ENCODE results near the gene KIF6. TPM values are rescaled to one million over a fixed set of nuclear protein-coding genes. Genes with fewer than 3 reads are reported as not detected.

The KIF6 gene
- polyA plus RNA-seq, 4 donors: 0.18 to 1.2 TPM; not detected in 2

GRCh38 chr6:39419607-39420006 is 305.6 kb downstream of the KIF6 start:
- no peaks in the 10 kb centered on the region for H3K4me1 ChIP-seq (ENCODE audit: control insufficient read depth in 3 of 3, insufficient read depth in 2 of 3, low read depth in 1 of 3, low read length in 2 of 3)
- no peaks in the 10 kb centered on the region for H3K36me3 ChIP-seq (ENCODE audit: control insufficient read depth in 3 of 3, insufficient read depth in 2 of 3, low read depth in 1 of 3, low read length in 3 of 3)
- DNase-seq: no peak
- no peaks in the 10 kb centered on the region for H3K9me3 ChIP-seq (ENCODE audit: control insufficient read depth in 2 of 2, insufficient read depth in 1 of 2, low read depth in 1 of 2, low read length in 1 of 2)
- 86 to 91% (median 86%) methylated on average over 3 of the region's 3 CpGs for whole genome bisulfite sequencing, 3 donors
- no peak for FAIRE-seq
- H3K27ac ChIP-seq (ENCODE audit: low read depth in 1 of 3, low read length in 2 of 3): no peak overlapping the region
- H3K4me3 ChIP-seq (ENCODE audit: low read depth in 1 of 3, low read length in 3 of 3): no peak overlapping the region
- H3K27me3 ChIP-seq (ENCODE audit: control insufficient read depth in 3 of 3, insufficient read depth in 3 of 3, low read length in 3 of 3): no peaks in the 10 kb centered on the region

- no peaks in the 10 kb centered on the region for H3K9me3 ChIP-seq (ENCODE audit: control insufficient read depth in 2 of 2, insufficient read depth in 1 of 2, low read depth in 1 of 2, low read length in 1 of 2)
- FAIRE-seq: no peak
- H3K27me3 ChIP-seq (ENCODE audit: control insufficient read depth in 3 of 3, insufficient read depth in 3 of 3, low read length in 3 of 3): no peaks in the 10 kb centered on the region
- H3K36me3 ChIP-seq (ENCODE audit: control insufficient read depth in 3 of 3, insufficient read depth in 2 of 3, low read depth in 1 of 3, low read length in 3 of 3): no peaks in the 10 kb centered on the region
- H3K27ac ChIP-seq (ENCODE audit: low read depth in 1 of 3, low read length in 2 of 3): no peak overlapping the region
- 63 to 82% (median 63%) methylated on average over 2 of the region's 2 CpGs for WGBS, 3 donors
- no peaks in the 10 kb centered on the region for H3K4me1 ChIP-seq (ENCODE audit: control insufficient read depth in 3 of 3, insufficient read depth in 2 of 3, low read depth in 1 of 3, low read length in 2 of 3)
- DNase-seq: no peak
- no peak overlapping the region for H3K4me3 ChIP-seq (ENCODE audit: low read depth in 1 of 3, low read length in 3 of 3)
Observed at GRCh38 chr6:39417440-39417839, 307.8 kb downstream of the KIF6 start.

GRCh38 chr6:39416728-39417127 is 308.5 kb downstream of the KIF6 start:
- H3K4me3 ChIP-seq (ENCODE audit: low read depth in 1 of 3, low read length in 3 of 3): no peak overlapping the region
- no peak overlapping the region for H3K27ac ChIP-seq (ENCODE audit: low read depth in 1 of 3, low read length in 2 of 3)
- no peaks in the 10 kb centered on the region for H3K27me3 ChIP-seq (ENCODE audit: control insufficient read depth in 3 of 3, insufficient read depth in 3 of 3, low read length in 3 of 3)
- H3K9me3 ChIP-seq (ENCODE audit: control insufficient read depth in 2 of 2, insufficient read depth in 1 of 2, low read depth in 1 of 2, low read length in 1 of 2): no peaks in the 10 kb centered on the region
- WGBS, 3 donors: 24 to 48% (median 37%) methylated on average over 4 of the region's 4 CpGs
- no peaks in the 10 kb centered on the region for H3K36me3 ChIP-seq (ENCODE audit: control insufficient read depth in 3 of 3, insufficient read depth in 2 of 3, low read depth in 1 of 3, low read length in 3 of 3)
- no peaks in the 10 kb centered on the region for H3K4me1 ChIP-seq (ENCODE audit: control insufficient read depth in 3 of 3, insufficient read depth in 2 of 3, low read depth in 1 of 3, low read length in 2 of 3)
- DNase-seq (no peak), FAIRE-seq (no peak)

GRCh38 chr6:39416026-39416425 is 309.2 kb downstream of the KIF6 start:
- no peak for FAIRE-seq
- no peak overlapping the region for H3K4me3 ChIP-seq (ENCODE audit: low read depth in 1 of 3, low read length in 3 of 3)
- DNase-seq: no peak
- no peak overlapping the region for H3K27ac ChIP-seq (ENCODE audit: low read depth in 1 of 3, low read length in 2 of 3)
- H3K4me1 ChIP-seq (ENCODE audit: control insufficient read depth in 3 of 3, insufficient read depth in 2 of 3, low read depth in 1 of 3, low read length in 2 of 3): no peaks in the 10 kb centered on the region
- no peaks in the 10 kb centered on the region for H3K36me3 ChIP-seq (ENCODE audit: control insufficient read depth in 3 of 3, insufficient read depth in 2 of 3, low read depth in 1 of 3, low read length in 3 of 3)
- H3K27me3 ChIP-seq (ENCODE audit: control insufficient read depth in 3 of 3, insufficient read depth in 3 of 3, low read length in 3 of 3): no peaks in the 10 kb centered on the region
- WGBS, 3 donors: 78 to 91% (median 84%) methylated on average over 3 of the region's 3 CpGs
- no peaks in the 10 kb centered on the region for H3K9me3 ChIP-seq (ENCODE audit: control insufficient read depth in 2 of 2, insufficient read depth in 1 of 2, low read depth in 1 of 2, low read length in 1 of 2)

- Histone ChIP-seq H3K27ac (ENCODE audit: low read depth in 1 of 3, low read length in 2 of 3) (no peak overlapping the region), H3K4me1 (ENCODE audit: control insufficient read depth in 3 of 3, insufficient read depth in 2 of 3, low read depth in 1 of 3, low read length in 2 of 3) (no peaks in the 10 kb centered on the region), H3K36me3 (ENCODE audit: control insufficient read depth in 3 of 3, insufficient read depth in 2 of 3, low read depth in 1 of 3, low read length in 3 of 3) (no peaks in the 10 kb centered on the region), H3K4me3 (ENCODE audit: low read depth in 1 of 3, low read length in 3 of 3) (no peak overlapping the region), H3K27me3 (ENCODE audit: control insufficient read depth in 3 of 3, insufficient read depth in 3 of 3, low read length in 3 of 3) (no peaks in the 10 kb centered on the region), H3K9me3 (ENCODE audit: control insufficient read depth in 2 of 2, insufficient read depth in 1 of 2, low read depth in 1 of 2, low read length in 1 of 2) (no peaks in the 10 kb centered on the region)
- WGBS, 3 donors: 87 to 93% (median 88%) methylated on average over 3 of the region's 3 CpGs
- FAIRE-seq (no peak), DNase-seq (no peak)
Observed at GRCh38 chr6:39415482-39415881, 309.7 kb downstream of the KIF6 start.

GRCh38 chr6:39411465-39411864 is 313.7 kb downstream of the KIF6 start:
- FAIRE-seq (no peak), DNase-seq (no peak)
- Histone ChIP-seq H3K36me3 (ENCODE audit: control insufficient read depth in 3 of 3, insufficient read depth in 2 of 3, low read depth in 1 of 3, low read length in 3 of 3) (no peaks in the 10 kb centered on the region), H3K9me3 (ENCODE audit: control insufficient read depth in 2 of 2, insufficient read depth in 1 of 2, low read depth in 1 of 2, low read length in 1 of 2) (no peaks in the 10 kb centered on the region), H3K27ac (ENCODE audit: low read depth in 1 of 3, low read length in 2 of 3) (no peak overlapping the region), H3K4me3 (ENCODE audit: low read depth in 1 of 3, low read length in 3 of 3) (no peak overlapping the region), H3K27me3 (ENCODE audit: control insufficient read depth in 3 of 3, insufficient read depth in 3 of 3, low read length in 3 of 3) (no peaks in the 10 kb centered on the region), H3K4me1 (ENCODE audit: control insufficient read depth in 3 of 3, insufficient read depth in 2 of 3, low read depth in 1 of 3, low read length in 2 of 3) (no peaks in the 10 kb centered on the region)
- 97 to 100% (median 97%) methylated on average over 1 of the region's 1 CpG for WGBS, 3 donors

GRCh38 chr6:39411001-39411400 is 314.2 kb downstream of the KIF6 start:
- DNase-seq: no peak
- no peak overlapping the region for H3K27ac ChIP-seq (ENCODE audit: low read depth in 1 of 3, low read length in 2 of 3)
- no peaks in the 10 kb centered on the region for H3K4me1 ChIP-seq (ENCODE audit: control insufficient read depth in 3 of 3, insufficient read depth in 2 of 3, low read depth in 1 of 3, low read length in 2 of 3)
- no peaks in the 10 kb centered on the region for H3K9me3 ChIP-seq (ENCODE audit: control insufficient read depth in 2 of 2, insufficient read depth in 1 of 2, low read depth in 1 of 2, low read length in 1 of 2)
- H3K27me3 ChIP-seq (ENCODE audit: control insufficient read depth in 3 of 3, insufficient read depth in 3 of 3, low read length in 3 of 3): no peaks in the 10 kb centered on the region
- H3K4me3 ChIP-seq (ENCODE audit: low read depth in 1 of 3, low read length in 3 of 3): no peak overlapping the region
- WGBS, 3 donors: 87 to 94% (median 91%) methylated on average over 4 of the region's 4 CpGs
- H3K36me3 ChIP-seq (ENCODE audit: control insufficient read depth in 3 of 3, insufficient read depth in 2 of 3, low read depth in 1 of 3, low read length in 3 of 3): no peaks in the 10 kb centered on the region
- no peak for FAIRE-seq

- no peaks in the 10 kb centered on the region for H3K27me3 ChIP-seq (ENCODE audit: control insufficient read depth in 3 of 3, insufficient read depth in 3 of 3, low read length in 3 of 3)
- DNase-seq: no peak
- no peak for FAIRE-seq
Observed at GRCh38 chr6:39409889-39410288, 315.3 kb downstream of the KIF6 start.

GRCh38 chr6:39407446-39407993 is 317.7 kb downstream of the KIF6 start:
- WGBS, 3 donors: 88 to 95% (median 93%) methylated on average over 1 of the region's 1 CpG

More at GRCh38 chr6:39409889-39410288, 315.3 kb downstream of the KIF6 start:
- no peak overlapping the region for H3K4me3 ChIP-seq (ENCODE audit: low read depth in 1 of 3, low read length in 3 of 3)
- H3K27ac ChIP-seq (ENCODE audit: low read depth in 1 of 3, low read length in 2 of 3): no peak overlapping the region
- WGBS, 3 donors: 90 to 96% (median 93%) methylated on average over 3 of the region's 3 CpGs
- H3K9me3 ChIP-seq (ENCODE audit: control insufficient read depth in 2 of 2, insufficient read depth in 1 of 2, low read depth in 1 of 2, low read length in 1 of 2): no peaks in the 10 kb centered on the region
- no peaks in the 10 kb centered on the region for H3K36me3 ChIP-seq (ENCODE audit: control insufficient read depth in 3 of 3, insufficient read depth in 2 of 3, low read depth in 1 of 3, low read length in 3 of 3)
- H3K4me1 ChIP-seq (ENCODE audit: control insufficient read depth in 3 of 3, insufficient read depth in 2 of 3, low read depth in 1 of 3, low read length in 2 of 3): no peaks in the 10 kb centered on the region

More at GRCh38 chr6:39407446-39407993, 317.7 kb downstream of the KIF6 start:
- H3K27me3 ChIP-seq (ENCODE audit: control insufficient read depth in 3 of 3, insufficient read depth in 3 of 3, low read length in 3 of 3): no peaks in the 10 kb centered on the region
- no peaks in the 10 kb centered on the region for H3K4me1 ChIP-seq (ENCODE audit: control insufficient read depth in 3 of 3, insufficient read depth in 2 of 3, low read depth in 1 of 3, low read length in 2 of 3)
- no peak overlapping the region for H3K27ac ChIP-seq (ENCODE audit: low read depth in 1 of 3, low read length in 2 of 3)
- FAIRE-seq (no peak), DNase-seq (no peak)
- no peaks in the 10 kb centered on the region for H3K9me3 ChIP-seq (ENCODE audit: control insufficient read depth in 2 of 2, insufficient read depth in 1 of 2, low read depth in 1 of 2, low read length in 1 of 2)
- no peak overlapping the region for H3K4me3 ChIP-seq (ENCODE audit: low read depth in 1 of 3, low read length in 3 of 3)
- H3K36me3 ChIP-seq (ENCODE audit: control insufficient read depth in 3 of 3, insufficient read depth in 2 of 3, low read depth in 1 of 3, low read length in 3 of 3): no peaks in the 10 kb centered on the region

Measured in small intestine (tissue), 7 donors.